Nephron progenitor cell (in vitro differentiated cells): ENCODE data around the gene PSMB5.

Experiments
- DNase-seq: peaks from one replicate; pipeline ENCODE4 v3.0.0; 2021
- H3K27ac Mint-ChIP-seq: 2 replicates; pipeline ENCODE4 v1.8.0; 2021; ENCODE audit warnings: mild to moderate bottlenecking, moderate library complexity, mixed read lengths
- H3K27me3 Mint-ChIP-seq: 2 replicates; pipeline ENCODE4 v1.8.0; 2021; ENCODE audit warnings: mild to moderate bottlenecking, low read depth, mixed read lengths; ENCODE audit not compliant: poor library complexity
- H3K36me3 Mint-ChIP-seq: 2 replicates; pipeline ENCODE4 v1.8.0; 2021; ENCODE audit warnings: low read depth, mixed read lengths
- H3K4me1 Mint-ChIP-seq: 2 replicates; pipeline ENCODE4 v1.8.0; 2021; ENCODE audit warnings: mixed read lengths
- H3K4me3 Mint-ChIP-seq: 2 replicates; pipeline ENCODE4 v1.8.0; 2021; ENCODE audit warnings: mild to moderate bottlenecking, moderate library complexity, mixed read lengths
- H3K9me3 Mint-ChIP-seq: 2 replicates; pipeline ENCODE4 v1.8.0; 2021; ENCODE audit warnings: mild to moderate bottlenecking, moderate library complexity, mixed read lengths
- CTCF ChIP-seq: fragments of 200-600 bp; sonication (generic); IDR thresholded peaks from 2 replicates; pipeline ENCODE4 v1.5.0; 2021; ENCODE audit warnings: antibody characterized with exemption

Gene PSMB5

GRCh38 chr14:23009939-23010726 is 24.6 kb downstream of the PSMB5 start, which contains the start of gene C14orf93:
C14orf93 (minus strand) TSS chr14:23010143; CDS start chr14:22999023, 11,120 bp downstream.
- Mint-ChIP-seq H3K27ac (peak within 1 kb of the TSS; percentile 34), H3K4me1 (peaks cover 63% of the 10 kb centered on the region), H3K36me3 (peaks cover 9% of the 10 kb centered on the region), H3K27me3 (no peaks in the 10 kb centered on the region), H3K4me3 (peak within 1 kb of the TSS; percentile 76), H3K9me3 (peaks cover 17% of the 10 kb centered on the region)
- TF ChIP-seq CTCF: no peak
- peak; percentile 74 for DNase-seq

- Mint-ChIP-seq H3K27ac (no peak overlapping the region), H3K36me3 (peaks cover 9% of the 10 kb centered on the region), H3K4me3 (peak overlapping the region; percentile 76), H3K27me3 (no peaks in the 10 kb centered on the region), H3K9me3 (peaks cover 17% of the 10 kb centered on the region), H3K4me1 (peaks cover 67% of the 10 kb centered on the region)
- TF ChIP-seq CTCF: no peak
- no peak for DNase-seq
Measured at GRCh38 chr14:23009483-23009938, 25.2 kb downstream of the PSMB5 start.

GRCh38 chr14:23008831-23009230 is 25.9 kb downstream of the PSMB5 start:
- peaks cover 17% of the 10 kb centered on the region for H3K9me3 Mint-ChIP-seq
- peak overlapping the region; percentile 2 for H3K4me3 Mint-ChIP-seq
- peaks cover 9% of the 10 kb centered on the region for H3K36me3 Mint-ChIP-seq
- no peaks in the 10 kb centered on the region for H3K27me3 Mint-ChIP-seq
- H3K4me1 Mint-ChIP-seq: peaks cover 67% of the 10 kb centered on the region
- DNase-seq: no peak
- peak overlapping the region; percentile 9 for H3K27ac Mint-ChIP-seq
- TF ChIP-seq CTCF: no peak

- Mint-ChIP-seq H3K36me3 (peaks cover 12% of the 10 kb centered on the region), H3K27me3 (no peaks in the 10 kb centered on the region), H3K27ac (peak overlapping the region; percentile 99), H3K4me3 (peak overlapping the region; percentile 91), H3K4me1 (peaks cover 58% of the 10 kb centered on the region), H3K9me3 (peaks cover 17% of the 10 kb centered on the region)
- DNase-seq: peak; percentile 92
- TF ChIP-seq CTCF: no peak
Measured at GRCh38 chr14:23006544-23007419, 27.9 kb downstream of the PSMB5 start.

- Mint-ChIP-seq H3K4me1 (peaks cover 54% of the 10 kb centered on the region), H3K4me3 (peak overlapping the region; percentile 91), H3K9me3 (peaks cover 14% of the 10 kb centered on the region), H3K27ac (peak overlapping the region; percentile 99), H3K36me3 (peaks cover 12% of the 10 kb centered on the region), H3K27me3 (no peaks in the 10 kb centered on the region)
- TF ChIP-seq CTCF: no peak
- DNase-seq: no peak
Measured at GRCh38 chr14:23006188-23006534, 28.5 kb downstream of the PSMB5 start.
